ENCODE measurements around the gene SDK1. TPM values are rescaled to one million over a fixed set of nuclear protein-coding genes. Genes with fewer than 3 reads are reported as not detected.

SDK1 gene
- total RNA-seq, 1 donor from 2014 or later, result 5.4 TPM

DNA sequence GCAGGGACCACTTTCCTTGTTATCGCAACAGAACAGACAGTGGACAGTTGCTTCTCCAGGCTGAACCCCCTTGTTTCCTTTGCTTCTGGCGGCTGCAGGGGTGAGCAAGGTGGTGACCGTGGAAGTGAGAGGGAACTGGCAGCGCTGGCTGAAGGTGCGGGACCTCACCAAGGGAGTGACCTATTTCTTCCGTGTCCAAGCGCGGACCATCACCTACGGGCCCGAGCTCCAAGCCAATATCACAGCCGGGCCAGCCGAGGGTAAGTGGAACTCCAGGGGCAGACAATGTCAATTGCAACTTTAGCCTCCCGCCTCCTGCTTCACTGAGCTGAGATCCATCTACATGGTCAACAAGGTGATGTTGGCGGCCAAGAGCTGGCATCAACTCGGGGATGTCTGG, 919.0 kb downstream of the SDK1 start:
- Mint-ChIP-seq H3K4me3 (ENCODE audit: unreplicated experiment) (no peak overlapping the region), H3K27me3 (ENCODE audit: unreplicated experiment) (no peaks in the 10 kb centered on the region), H3K27ac (ENCODE audit: unreplicated experiment) (no peak overlapping the region), H3K9me3 (ENCODE audit: unreplicated experiment) (no peaks in the 10 kb centered on the region), H3K4me1 (ENCODE audit: unreplicated experiment) (peaks cover 4% of the 10 kb centered on the region), H3K36me3 (ENCODE audit: unreplicated experiment) (peaks cover 2% of the 10 kb centered on the region)
- no peak for DNase-seq (ENCODE audit: extremely low spot score, unreplicated experiment)
- TF ChIP-seq, protein P1, sequence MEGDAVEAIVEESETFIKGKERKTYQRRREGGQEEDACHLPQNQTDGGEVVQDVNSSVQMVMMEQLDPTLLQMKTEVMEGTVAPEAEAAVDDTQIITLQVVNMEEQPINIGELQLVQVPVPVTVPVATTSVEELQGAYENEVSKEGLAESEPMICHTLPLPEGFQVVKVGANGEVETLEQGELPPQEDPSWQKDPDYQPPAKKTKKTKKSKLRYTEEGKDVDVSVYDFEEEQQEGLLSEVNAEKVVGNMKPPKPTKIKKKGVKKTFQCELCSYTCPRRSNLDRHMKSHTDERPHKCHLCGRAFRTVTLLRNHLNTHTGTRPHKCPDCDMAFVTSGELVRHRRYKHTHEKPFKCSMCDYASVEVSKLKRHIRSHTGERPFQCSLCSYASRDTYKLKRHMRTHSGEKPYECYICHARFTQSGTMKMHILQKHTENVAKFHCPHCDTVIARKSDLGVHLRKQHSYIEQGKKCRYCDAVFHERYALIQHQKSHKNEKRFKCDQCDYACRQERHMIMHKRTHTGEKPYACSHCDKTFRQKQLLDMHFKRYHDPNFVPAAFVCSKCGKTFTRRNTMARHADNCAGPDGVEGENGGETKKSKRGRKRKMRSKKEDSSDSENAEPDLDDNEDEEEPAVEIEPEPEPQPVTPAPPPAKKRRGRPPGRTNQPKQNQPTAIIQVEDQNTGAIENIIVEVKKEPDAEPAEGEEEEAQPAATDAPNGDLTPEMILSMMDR (IDR thresholded peaks at IDR 0.05), result no peak

DNA sequence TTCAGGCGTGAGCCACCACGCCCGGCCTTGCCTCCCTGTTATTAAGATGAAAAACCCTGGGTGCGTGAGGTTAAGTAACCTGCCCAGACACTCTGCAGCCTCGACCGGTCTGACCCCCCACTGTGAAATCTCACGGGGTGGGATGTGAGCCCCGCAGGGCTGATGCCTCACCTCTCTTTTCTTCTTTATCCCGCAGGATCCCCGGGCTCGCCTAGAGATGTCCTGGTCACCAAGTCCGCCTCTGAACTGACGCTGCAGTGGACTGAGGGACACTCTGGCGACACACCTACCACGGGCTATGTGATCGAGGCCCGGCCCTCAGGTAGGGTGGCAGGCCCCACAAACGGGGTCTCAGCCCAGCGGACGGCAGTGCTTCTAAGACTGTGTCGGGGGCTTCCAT, 920.0 kb downstream of the SDK1 start:
- peaks cover under 1% of the 10 kb centered on the region for H3K4me1 Mint-ChIP-seq (ENCODE audit: unreplicated experiment)
- H3K4me3 Mint-ChIP-seq (ENCODE audit: unreplicated experiment), result no peak overlapping the region
- TF ChIP-seq, protein P1 (IDR thresholded peaks at IDR 0.05), result no peak

DNA sequence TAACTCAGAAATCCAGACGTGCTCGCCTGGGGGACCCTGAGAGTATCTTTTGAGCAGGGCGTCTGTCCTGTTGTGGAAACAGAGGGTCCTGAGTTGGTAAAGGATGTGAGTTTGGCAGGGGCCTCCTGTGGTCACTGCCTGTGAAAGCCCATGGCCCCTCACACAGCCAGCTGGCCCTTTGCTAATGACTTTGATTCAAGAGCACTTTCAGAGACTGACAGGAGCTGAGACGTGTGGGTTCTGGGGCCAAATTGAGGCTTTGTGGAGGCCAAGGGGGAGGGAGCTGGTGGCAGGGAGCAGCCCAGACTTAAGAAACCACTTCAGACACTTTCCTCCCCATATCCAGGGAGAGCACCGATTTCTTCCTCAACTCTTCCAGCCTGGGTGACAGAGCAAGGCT, 921.6 kb downstream of the SDK1 start:
- no peaks in the 10 kb centered on the region for H3K27me3 Mint-ChIP-seq (ENCODE audit: unreplicated experiment)
- H3K4me1 Mint-ChIP-seq (ENCODE audit: unreplicated experiment), result no peaks in the 10 kb centered on the region
- no peak overlapping the region for H3K27ac Mint-ChIP-seq (ENCODE audit: unreplicated experiment)
- H3K36me3 Mint-ChIP-seq (ENCODE audit: unreplicated experiment), result peaks cover 2% of the 10 kb centered on the region
- H3K9me3 Mint-ChIP-seq (ENCODE audit: unreplicated experiment), result no peaks in the 10 kb centered on the region
- DNase-seq (ENCODE audit: extremely low spot score, unreplicated experiment), result no peak
- no peak overlapping the region for H3K4me3 Mint-ChIP-seq (ENCODE audit: unreplicated experiment)
- TF ChIP-seq, protein P1 (IDR thresholded peaks at IDR 0.05), result no peak

More for the DNA sequence above, 920.0 kb downstream of the SDK1 start:
- no peak for DNase-seq (ENCODE audit: extremely low spot score, unreplicated experiment)
- Mint-ChIP-seq H3K27ac (ENCODE audit: unreplicated experiment) (no peak overlapping the region), H3K36me3 (ENCODE audit: unreplicated experiment) (peaks cover 2% of the 10 kb centered on the region), H3K27me3 (ENCODE audit: unreplicated experiment) (no peaks in the 10 kb centered on the region), H3K9me3 (ENCODE audit: unreplicated experiment) (no peaks in the 10 kb centered on the region)

DNA sequence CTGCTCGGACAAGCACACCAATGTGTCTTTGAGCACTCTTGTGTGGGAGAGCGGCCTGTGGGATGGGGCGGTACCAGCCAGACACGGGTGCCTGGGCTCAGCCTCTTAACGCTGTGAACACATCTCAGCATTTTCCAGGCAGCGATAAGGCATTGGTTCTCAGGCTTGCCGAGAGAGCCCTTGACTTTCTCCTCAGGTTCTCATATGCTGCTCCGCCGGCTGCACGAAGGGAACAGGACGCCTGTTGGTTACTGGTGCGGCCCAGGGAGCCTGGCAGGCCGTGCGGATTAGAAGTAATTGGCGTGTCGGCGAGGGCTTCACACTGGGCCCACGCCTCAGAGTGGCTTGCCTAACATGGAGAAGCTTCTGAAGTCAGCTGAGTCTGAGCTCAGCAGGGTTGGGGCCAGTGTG, 924.3 kb downstream of the SDK1 start:
- Mint-ChIP-seq H3K4me1 (ENCODE audit: unreplicated experiment) (no peaks in the 10 kb centered on the region), H3K27ac (ENCODE audit: unreplicated experiment) (no peak overlapping the region), H3K9me3 (ENCODE audit: unreplicated experiment) (no peaks in the 10 kb centered on the region), H3K27me3 (ENCODE audit: unreplicated experiment) (no peaks in the 10 kb centered on the region), H3K36me3 (ENCODE audit: unreplicated experiment) (peaks cover 2% of the 10 kb centered on the region), H3K4me3 (ENCODE audit: unreplicated experiment) (no peak overlapping the region)
- TF ChIP-seq, protein P1 (IDR thresholded peaks at IDR 0.05), result no peak
- no peak for DNase-seq (ENCODE audit: extremely low spot score, unreplicated experiment)

DNA sequence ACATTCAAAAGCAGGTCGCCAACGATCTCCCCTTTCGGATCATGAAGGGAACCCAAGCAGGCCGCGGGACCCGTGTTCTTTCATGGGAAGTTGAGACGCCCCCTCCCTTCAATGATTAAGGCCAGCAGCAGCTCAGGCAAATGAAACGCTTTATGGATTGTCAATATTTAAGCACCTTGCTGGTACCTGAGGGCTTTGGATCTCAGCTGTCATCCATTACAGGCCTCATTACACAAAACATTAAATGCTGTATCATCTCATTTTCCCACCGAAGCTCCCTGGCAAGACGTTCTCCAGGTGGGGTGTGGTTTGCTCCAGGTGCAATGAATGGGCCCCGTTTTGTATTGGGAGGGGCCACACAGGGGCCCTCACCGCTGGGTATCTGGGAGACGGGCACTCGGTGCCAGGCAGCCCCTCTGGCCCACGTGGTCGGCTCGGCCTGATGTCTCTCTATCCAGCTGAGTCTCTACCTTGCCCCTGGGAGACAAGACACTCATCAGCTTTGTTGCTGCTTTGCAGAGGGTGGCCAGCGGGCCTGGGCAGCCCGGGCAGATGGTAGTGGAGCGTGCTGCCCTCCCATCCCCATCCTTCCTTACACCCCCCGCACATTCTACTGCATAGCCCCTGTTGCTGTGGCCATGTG, 925.0 kb downstream of the SDK1 start:
- Mint-ChIP-seq H3K27ac (ENCODE audit: unreplicated experiment) (no peak overlapping the region), H3K36me3 (ENCODE audit: unreplicated experiment) (peaks cover 2% of the 10 kb centered on the region), H3K9me3 (ENCODE audit: unreplicated experiment) (no peaks in the 10 kb centered on the region), H3K27me3 (ENCODE audit: unreplicated experiment) (no peaks in the 10 kb centered on the region), H3K4me3 (ENCODE audit: unreplicated experiment) (no peak overlapping the region), H3K4me1 (ENCODE audit: unreplicated experiment) (no peaks in the 10 kb centered on the region)
- no peak for DNase-seq (ENCODE audit: extremely low spot score, unreplicated experiment)
- TF ChIP-seq, protein P1 (IDR thresholded peaks at IDR 0.05), result no peak

All from osteocyte (in vitro differentiated cells).